HCT116 (cell line): ENCODE measurements around the gene PGRMC2. TPM values are rescaled to one million over a fixed set of nuclear protein-coding genes. Genes with fewer than 3 reads are reported as not detected.

ENCODE experiments used
- ATAC-seq: fragments of 200-7000 bp; cut with Tn5 transposase; 2 replicates; pipeline ENCODE4 v1.9.1; 2020; ENCODE audit warnings: mild to moderate bottlenecking, moderate library complexity
- BruUV-seq: library from RNA; stranded (reverse); fragments of 400-500 nt; replicated peaks from 2 replicates; lab custom pipeline; 2021; lab: Mats Ljungman, UMichigan
- CTCF ChIA-PET: fragments of 300-600 bp; sonication (Branson Sonifier 250); formaldehyde crosslinking; loops from one replicate; lab custom pipeline; 2021; ENCODE audit warnings: antibody characterized with exemption; lab: Charles Lee
- POLR2A ChIA-PET: fragments of 300-600, 350-600 bp; sonication (Branson Sonifier 250); formaldehyde crosslinking; loops from one replicate; lab custom pipeline; 2021; ENCODE audit warnings: antibody characterized with exemption; lab: Charles Lee
- RAD21 ChIA-PET, 2 experiments: fragments of 300-600 bp; sonication (Branson Sonifier 250); formaldehyde crosslinking; loops; one replicate each; lab custom pipeline; 2023; ENCODE audit warnings: low total read pairs in 2 of 2; ENCODE audit not compliant: uncharacterized antibody in 2 of 2, unreplicated experiment in 2 of 2, low non-redundant PET in 1 of 2; lab: Charles Lee
- DNase-seq: peaks from one replicate; pipeline ENCODE4 v3.0.0-alpha.2; 2010; ENCODE audit warnings: low read depth, low spot score
- H2AFZ ChIP-seq: fragments of 200-600 bp; shearing (Covaris generic), sonication (generic); 2 replicates; pipeline ENCODE4 v1.6.1; 2017; ENCODE audit warnings: low read depth, mixed run types, mixed read lengths, antibody characterized with exemption, low read length; ENCODE audit not compliant: poor library complexity, severe bottlenecking
- H3K27ac ChIP-seq: 2 replicates; pipeline ENCODE4 v1.5.1; 2012; ENCODE audit warnings: low read depth, low read length
- H3K27me3 ChIP-seq: fragments of 200-600 bp; sonication (generic); 2 replicates; pipeline ENCODE4 v1.6.1; 2016; ENCODE audit warnings: mixed run types, low read length, mixed read lengths; ENCODE audit not compliant: insufficient read depth
- H3K36me3 ChIP-seq, 2 experiments: fragments of 200-500 bp in 1 of 2; fragments of 200-600 bp in 1 of 2; sonication (Bioruptor generic) in 1 of 2; sonication (generic) in 1 of 2; 2 replicates each; pipeline versions ENCODE4 v1.5.1 to v1.6.1; 2014 to 2016; ENCODE audit warnings: low read length in 2 of 2, inconsistent platforms in 1 of 2, mixed read lengths in 1 of 2, mixed run types in 1 of 2; ENCODE audit not compliant: insufficient read depth in 2 of 2, control insufficient read depth in 1 of 2
- H3K4me1 ChIP-seq, 2 experiments: fragments of 200-600 bp in 1 of 2; sonication (generic) in 1 of 2; 2 replicates each; pipeline versions ENCODE4 v1.5.1 to v1.6.1; 2012 to 2017; ENCODE audit warnings: low read length in 2 of 2, inconsistent platforms in 1 of 2, mild to moderate bottlenecking in 1 of 2, mixed read lengths in 1 of 2, mixed run types in 1 of 2, moderate library complexity in 1 of 2; ENCODE audit not compliant: insufficient read depth in 2 of 2, control insufficient read depth in 1 of 2
- H3K4me2 ChIP-seq: fragments of 200-600 bp; sonication (generic); 2 replicates; pipeline ENCODE4 v1.6.1; 2017; ENCODE audit warnings: mixed run types, low read length, mixed read lengths
- H3K4me3 ChIP-seq, 2 experiments: fragments of 200-600 bp in 1 of 2; sonication (generic) in 1 of 2; replicated peaks in 1 of 2; 2 replicates each; pipeline ENCODE4 v1.5.1; 2011 to 2016; ENCODE audit warnings: low read length in 2 of 2, control low read depth in 1 of 2, low read depth in 1 of 2, mild to moderate bottlenecking in 1 of 2, mixed read lengths in 1 of 2, mixed run types in 1 of 2
- H3K79me2 ChIP-seq: fragments of 200-600 bp; sonication (generic); 2 replicates; pipeline ENCODE4 v1.6.1; 2017; ENCODE audit warnings: mild to moderate bottlenecking, mixed run types, low read length, moderate library complexity, mixed read lengths; ENCODE audit not compliant: insufficient read depth
- H3K9ac ChIP-seq: fragments of 200-600 bp; sonication (generic); 2 replicates; pipeline ENCODE4 v1.6.1; 2016; ENCODE audit warnings: low read length, mixed read lengths
- H3K9me2 ChIP-seq: fragments of 200-600 bp; sonication (generic), shearing (Covaris generic); 2 replicates; pipeline ENCODE4 v1.6.1; 2017; ENCODE audit warnings: mixed run types, mild to moderate bottlenecking, moderate library complexity; ENCODE audit not compliant: insufficient read depth
- H3K9me3 ChIP-seq, 2 experiments: fragments of 200-500 bp in 1 of 2; fragments of 200-600 bp in 1 of 2; sonication (Bioruptor generic) in 1 of 2; sonication (generic) in 1 of 2; 2 replicates each; pipeline ENCODE4 v1.6.1; 2014 to 2017; ENCODE audit warnings: low read length in 2 of 2, mixed read lengths in 2 of 2, inconsistent platforms in 1 of 2, low read depth in 1 of 2, mild to moderate bottlenecking in 1 of 2, mixed run types in 1 of 2, moderate library complexity in 1 of 2; ENCODE audit not compliant: control insufficient read depth in 1 of 2, insufficient read depth in 1 of 2
- H4K20me1 ChIP-seq: fragments of 200-600 bp; sonication (generic), shearing (Covaris generic); 2 replicates; pipeline ENCODE4 v1.6.1; 2017; ENCODE audit warnings: mixed run types, mild to moderate bottlenecking, moderate library complexity; ENCODE audit not compliant: insufficient read depth
- CBX3 ChIP-seq: IDR thresholded peaks from 2 replicates; pipeline ENCODE4 v1.6.1; 2012; ENCODE audit warnings: low read depth
- CEBPB ChIP-seq: IDR thresholded peaks from 2 replicates; pipeline ENCODE4 v1.6.1; 2012; ENCODE audit warnings: low read depth
- EGR1 ChIP-seq: IDR thresholded peaks from 2 replicates; pipeline ENCODE4 v1.6.1; 2012; ENCODE audit warnings: low read depth
- ELF1 ChIP-seq: IDR thresholded peaks from 2 replicates; pipeline ENCODE4 v1.6.1; 2012; ENCODE audit warnings: low read depth, borderline replicate concordance
- EZH2 ChIP-seq: fragments of 200-600 bp; sonication (generic); IDR thresholded peaks from 2 replicates; pipeline ENCODE4 v1.6.1; 2017; ENCODE audit warnings: antibody characterized with exemption, mixed run types
- EZH2phosphoT487 ChIP-seq: fragments of 200-600 bp; IDR thresholded peaks from 2 replicates; pipeline ENCODE4 v1.6.1; 2018; ENCODE audit warnings: antibody characterized with exemption, borderline replicate concordance
- FOSL1 ChIP-seq: IDR thresholded peaks from 2 replicates; pipeline ENCODE4 v1.6.1; 2012; ENCODE audit warnings: low read depth
- JUND ChIP-seq: IDR thresholded peaks from 2 replicates; pipeline ENCODE4 v1.6.1; 2012
- POLR2A ChIP-seq: IDR thresholded peaks from 2 replicates; pipeline ENCODE4 v1.7.0; 2011; ENCODE audit warnings: borderline replicate concordance; ENCODE audit not compliant: insufficient read depth, insufficient read length; ENCODE audit errors: extremely low read depth
- POLR2AphosphoS5 ChIP-seq: IDR thresholded peaks from 2 replicates; pipeline ENCODE4 v1.6.1; 2011; ENCODE audit warnings: mild to moderate bottlenecking, low read depth, low read length, moderate library complexity
- SIN3A ChIP-seq: IDR thresholded peaks from 2 replicates; pipeline ENCODE4 v1.6.1; 2012; ENCODE audit warnings: low read depth
- SP1 ChIP-seq: IDR thresholded peaks from 2 replicates; pipeline ENCODE4 v1.6.1; 2012; ENCODE audit warnings: low read depth
- SRF ChIP-seq: IDR thresholded peaks from 2 replicates; pipeline ENCODE4 v1.6.1; 2012; ENCODE audit warnings: low read depth
- TCF7L2 ChIP-seq: IDR thresholded peaks from 2 replicates; pipeline ENCODE4 v1.7.0; 2011; ENCODE audit warnings: borderline replicate concordance, inconsistent platforms; ENCODE audit not compliant: insufficient read depth, insufficient read length; ENCODE audit errors: extremely low read depth
- YY1 ChIP-seq: IDR thresholded peaks from 2 replicates; pipeline ENCODE4 v1.6.1; 2011; ENCODE audit warnings: low read length, low read depth, moderate library complexity, mild to moderate bottlenecking; ENCODE audit not compliant: insufficient replicate concordance; ENCODE audit errors: extremely low read depth
- ZFX ChIP-seq: fragments of 450-650 bp; IDR thresholded peaks from 2 replicates; pipeline ENCODE4 v1.6.1; 2017
- ZNF274 ChIP-seq: fragments of 200-500 bp; sonication (Bioruptor generic); IDR thresholded peaks from 2 replicates; pipeline ENCODE4 v1.6.1; 2014; ENCODE audit warnings: mild to moderate bottlenecking, low read depth, low read length, inconsistent platforms
- intact Hi-C: fragments of 100-400 bp; cut with micrococcal nuclease; formaldehyde crosslinking; loops from 2 replicates; pipeline ENCODE4 v1.10.0; 2022
- total RNA-seq: library from RNA; stranded (reverse); gene quantifications from one replicate; pipeline ENCODE4 v1.2.1, GENCODE V29; 2021; ENCODE audit not compliant: unreplicated experiment
- TF ChIP-seq, protein P1 (sequence below): IDR thresholded peaks from 2 replicates; pipeline ENCODE4 v1.6.1; 2011; ENCODE audit warnings: mild to moderate bottlenecking, low read length, moderate library complexity; ENCODE audit not compliant: insufficient replicate concordance; ENCODE audit errors: extremely low read depth
- TF ChIP-seq, protein P2 (sequence below): IDR thresholded peaks from 2 replicates; pipeline ENCODE4 v1.6.1; 2012
- TF ChIP-seq, protein P3 (sequence below): IDR thresholded peaks from 2 replicates; pipeline ENCODE4 v1.6.1; 2012
- TF ChIP-seq, protein P4 (sequence below), 3 experiments: fragments of 200-600 bp in 1 of 3; sonication (generic) in 1 of 3; IDR thresholded peaks in 2 of 3; conservative IDR thresholded peaks in 1 of 3; 2 replicates each; pipeline ENCODE4 v1.5.1; 2012 to 2017; ENCODE audit warnings: low read depth in 2 of 3, low read length in 2 of 3, antibody characterized with exemption in 1 of 3, borderline replicate concordance in 1 of 3, control low read depth in 1 of 3, mild to moderate bottlenecking in 1 of 3, mixed read lengths in 1 of 3, mixed run types in 1 of 3, moderate library complexity in 1 of 3; ENCODE audit not compliant: insufficient read depth in 1 of 3

Gene PGRMC2
- total RNA-seq, 1 experiment from 2014 or later = 52.3 TPM

DNA sequence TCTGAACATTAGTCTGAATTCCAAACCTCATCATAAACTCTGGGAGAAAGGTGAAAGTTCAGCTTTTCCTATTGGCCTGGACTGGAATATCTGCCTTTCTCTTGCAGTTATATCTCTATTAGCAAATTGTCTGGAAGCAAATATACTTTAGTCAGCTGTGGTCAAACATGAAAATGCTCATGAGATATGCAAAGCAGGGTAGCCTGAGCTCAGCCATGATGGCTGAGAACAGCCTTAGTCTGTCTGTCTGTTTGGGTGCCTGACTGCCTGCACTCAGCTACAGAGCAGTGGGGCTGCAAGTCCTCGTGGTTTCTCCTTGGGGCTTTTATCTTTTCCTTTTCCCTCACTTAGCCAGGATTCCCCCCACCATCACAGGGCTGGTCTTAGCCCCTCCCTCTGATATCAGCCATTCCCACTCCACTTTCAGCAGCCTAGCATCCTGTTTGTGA, 19.5 kb upstream of the PGRMC2 start (continued):
- TF ChIP-seq POLR2AphosphoS5 (no peak), SP1 (no peak), FOSL1 (no peak)

DNA sequence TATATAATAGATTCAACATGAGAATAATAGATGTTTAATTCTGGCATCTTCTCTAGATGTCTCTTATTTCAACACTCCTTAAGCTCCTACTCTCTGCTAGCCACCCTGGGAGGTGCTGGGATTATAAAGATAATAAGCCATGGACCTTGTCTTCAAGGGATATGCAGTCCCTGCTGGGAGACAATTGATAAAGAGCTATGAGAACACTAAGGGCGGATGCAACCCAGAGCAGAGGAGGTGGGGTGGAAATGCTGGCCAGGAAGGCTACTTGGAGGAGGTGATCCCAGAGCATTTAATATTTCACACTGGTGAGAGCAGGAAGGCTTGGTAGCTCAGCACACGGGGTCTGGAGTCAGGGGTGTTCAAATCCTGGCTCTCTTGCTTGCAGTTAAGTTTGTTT, 18.3 kb upstream of the PGRMC2 start:
- Histone ChIP-seq H3K27ac (no peak overlapping the region), H2AFZ (no peak overlapping the region), H3K4me2 (no peak overlapping the region), H3K36me3 (no peaks in the 10 kb centered on the region), H3K9me3 (no peaks in the 10 kb centered on the region), H3K9me2 (no peaks in the 10 kb centered on the region), H3K4me3 (no peak overlapping the region), H3K27me3 (no peaks in the 10 kb centered on the region), H4K20me1 (no peaks in the 10 kb centered on the region), H3K4me1 (no peaks in the 10 kb centered on the region; a peak in 1 of 4 replicates), H3K9ac (no peak overlapping the region), H3K79me2 (no peaks in the 10 kb centered on the region)
- intact Hi-C loops = no loop called here
- ChIA-PET CTCF (no interaction called here), RAD21 (no interaction called here), POLR2A (no interaction called here)
- BruUV-seq = no TSS peak
- DNase-seq (no peak), ATAC-seq (no peak)
- TF ChIP-seq ELF1 (no peak), CBX3 (no peak), SRF (no peak), YY1 (no peak), ZNF274 (no peak), CEBPB (no peak), TCF7L2 (no peak), EZH2phosphoT487 (no peak), JUND (no peak), EGR1 (no peak), FOSL1 (no peak), EZH2 (no peak), SIN3A (no peak), ZFX (no peak), POLR2A (no peak), POLR2AphosphoS5 (no peak)
- TF ChIP-seq, protein P1, sequence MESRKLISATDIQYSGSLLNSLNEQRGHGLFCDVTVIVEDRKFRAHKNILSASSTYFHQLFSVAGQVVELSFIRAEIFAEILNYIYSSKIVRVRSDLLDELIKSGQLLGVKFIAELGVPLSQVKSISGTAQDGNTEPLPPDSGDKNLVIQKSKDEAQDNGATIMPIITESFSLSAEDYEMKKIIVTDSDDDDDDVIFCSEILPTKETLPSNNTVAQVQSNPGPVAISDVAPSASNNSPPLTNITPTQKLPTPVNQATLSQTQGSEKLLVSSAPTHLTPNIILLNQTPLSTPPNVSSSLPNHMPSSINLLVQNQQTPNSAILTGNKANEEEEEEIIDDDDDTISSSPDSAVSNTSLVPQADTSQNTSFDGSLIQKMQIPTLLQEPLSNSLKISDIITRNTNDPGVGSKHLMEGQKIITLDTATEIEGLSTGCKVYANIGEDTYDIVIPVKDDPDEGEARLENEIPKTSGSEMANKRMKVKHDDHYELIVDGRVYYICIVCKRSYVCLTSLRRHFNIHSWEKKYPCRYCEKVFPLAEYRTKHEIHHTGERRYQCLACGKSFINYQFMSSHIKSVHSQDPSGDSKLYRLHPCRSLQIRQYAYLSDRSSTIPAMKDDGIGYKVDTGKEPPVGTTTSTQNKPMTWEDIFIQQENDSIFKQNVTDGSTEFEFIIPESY = no peak
- TF ChIP-seq, protein P2, sequence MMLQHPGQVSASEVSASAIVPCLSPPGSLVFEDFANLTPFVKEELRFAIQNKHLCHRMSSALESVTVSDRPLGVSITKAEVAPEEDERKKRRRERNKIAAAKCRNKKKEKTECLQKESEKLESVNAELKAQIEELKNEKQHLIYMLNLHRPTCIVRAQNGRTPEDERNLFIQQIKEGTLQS = no peak
- TF ChIP-seq, protein P3, sequence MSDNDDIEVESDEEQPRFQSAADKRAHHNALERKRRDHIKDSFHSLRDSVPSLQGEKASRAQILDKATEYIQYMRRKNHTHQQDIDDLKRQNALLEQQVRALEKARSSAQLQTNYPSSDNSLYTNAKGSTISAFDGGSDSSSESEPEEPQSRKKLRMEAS = no peak
- TF ChIP-seq, protein P4, sequence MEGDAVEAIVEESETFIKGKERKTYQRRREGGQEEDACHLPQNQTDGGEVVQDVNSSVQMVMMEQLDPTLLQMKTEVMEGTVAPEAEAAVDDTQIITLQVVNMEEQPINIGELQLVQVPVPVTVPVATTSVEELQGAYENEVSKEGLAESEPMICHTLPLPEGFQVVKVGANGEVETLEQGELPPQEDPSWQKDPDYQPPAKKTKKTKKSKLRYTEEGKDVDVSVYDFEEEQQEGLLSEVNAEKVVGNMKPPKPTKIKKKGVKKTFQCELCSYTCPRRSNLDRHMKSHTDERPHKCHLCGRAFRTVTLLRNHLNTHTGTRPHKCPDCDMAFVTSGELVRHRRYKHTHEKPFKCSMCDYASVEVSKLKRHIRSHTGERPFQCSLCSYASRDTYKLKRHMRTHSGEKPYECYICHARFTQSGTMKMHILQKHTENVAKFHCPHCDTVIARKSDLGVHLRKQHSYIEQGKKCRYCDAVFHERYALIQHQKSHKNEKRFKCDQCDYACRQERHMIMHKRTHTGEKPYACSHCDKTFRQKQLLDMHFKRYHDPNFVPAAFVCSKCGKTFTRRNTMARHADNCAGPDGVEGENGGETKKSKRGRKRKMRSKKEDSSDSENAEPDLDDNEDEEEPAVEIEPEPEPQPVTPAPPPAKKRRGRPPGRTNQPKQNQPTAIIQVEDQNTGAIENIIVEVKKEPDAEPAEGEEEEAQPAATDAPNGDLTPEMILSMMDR (IDR thresholded peaks at IDR 0.05 in 2 of 3, conservative IDR thresholded peaks at IDR 0.05 in 1 of 3; ENCODE audit: borderline replicate concordance in 1 of 3, insufficient read depth in 1 of 3, low read depth in 2 of 3, low read length in 2 of 3) = no peak
